Small intestine (tissue), 7 donors: ENCODE results near the gene TRAF2. TPM values are rescaled to one million over a fixed set of nuclear protein-coding genes. Genes with fewer than 3 reads are reported as not detected.

ENCODE experiments used
- DNase-seq, 2 donors: peaks; one replicate each; pipeline versions ENCODE4 v3.0.0 to v3.0.0-alpha.2; 2013
- FAIRE-seq: peaks from 2 replicates; lab custom pipeline; 2012; peaks lifted over from hg19 to GRCh38; lab: Jason Lieb, UNC
- H3K27ac ChIP-seq, 3 donors: one replicate each; pipeline ENCODE4 v1.5.1; 2013; ENCODE audit warnings: low read length in 2 of 3, mild to moderate bottlenecking in 2 of 3, control low read depth in 1 of 3, inconsistent platforms in 1 of 3, low read depth in 1 of 3, moderate library complexity in 1 of 3
- H3K27me3 ChIP-seq, 3 donors: one replicate each; pipeline ENCODE4 v1.6.1; 2013; ENCODE audit warnings: low read length in 3 of 3, inconsistent platforms in 1 of 3; ENCODE audit not compliant: control insufficient read depth in 3 of 3, insufficient read depth in 3 of 3
- H3K36me3 ChIP-seq, 3 donors: one replicate each; pipeline ENCODE4 v1.6.1; 2013; ENCODE audit warnings: low read length in 3 of 3, inconsistent platforms in 1 of 3, low read depth in 1 of 3, mild to moderate bottlenecking in 1 of 3, moderate library complexity in 1 of 3; ENCODE audit not compliant: control insufficient read depth in 3 of 3, insufficient read depth in 2 of 3
- H3K4me1 ChIP-seq, 3 donors: one replicate each; pipeline ENCODE4 v1.6.1; 2013; ENCODE audit warnings: low read length in 2 of 3, inconsistent platforms in 1 of 3, low read depth in 1 of 3, mild to moderate bottlenecking in 1 of 3, moderate library complexity in 1 of 3; ENCODE audit not compliant: control insufficient read depth in 3 of 3, insufficient read depth in 2 of 3
- H3K4me3 ChIP-seq, 3 donors: one replicate each; pipeline ENCODE4 v1.5.1; 2013; ENCODE audit warnings: low read length in 3 of 3, control low read depth in 1 of 3, inconsistent platforms in 1 of 3, low read depth in 1 of 3, mild to moderate bottlenecking in 1 of 3, moderate library complexity in 1 of 3
- H3K9me3 ChIP-seq, 2 donors: one replicate each; pipeline ENCODE4 v1.6.1; 2013; ENCODE audit warnings: low read depth in 1 of 2, low read length in 1 of 2; ENCODE audit not compliant: control insufficient read depth in 2 of 2, insufficient read depth in 1 of 2
- whole genome bisulfite sequencing, 3 donors: extraction: QIAGEN DNeasy Blood & Tissue Kit; methylation state at CpG; one replicate each; pipeline ENCODE4 v1.1.7; 2013; 5-methylcytosine and 5-hydroxymethylcytosine counted together
- polyA plus RNA-seq, 4 donors: library from polyadenylated mRNA; stranded (reverse) in 3 of 4; unstranded in 1 of 4; fragments of 200-250 nt in 3 of 4; fragments of 120-200 nt in 1 of 4; gene quantifications; one replicate each; pipeline versions ENCODE4 v1.2.1 to v1.2.3, GENCODE V29; 2013
- donor health status: healthy with polysubstance abuse.
- donor health status: control.
- donor health status: control.
- donor health status: Bipolar disorder and iron deficiency.
- donor health status: healthy.

The TRAF2 gene
- polyA plus RNA-seq, 4 donors = 11.2 to 20.9 (median 13.8) TPM

- no peaks in the 10 kb centered on the region for H3K4me1 ChIP-seq
- no peaks in the 10 kb centered on the region for H3K9me3 ChIP-seq
- no peak overlapping the region for H3K27ac ChIP-seq
- FAIRE-seq (no peak), DNase-seq (no peak)
- WGBS, 3 donors = 69 to 83% (median 73%) methylated on average over 26 to 29 of the region's 29 CpGs
- peaks cover 0 to 7% (median 0%) of the 10 kb centered on the region in 3 donors for H3K27me3 ChIP-seq
- H3K36me3 ChIP-seq = no peaks in the 10 kb centered on the region
- H3K4me3 ChIP-seq = no peak overlapping the region
Measured at GRCh38 chr9:136973618-136974617, 87.6 kb downstream of the TRAF2 start.

GRCh38 chr9:136974817-136975535 lies 88.7 kb downstream of the TRAF2 start:
- DNase-seq = no peak
- peaks cover 0 to 7% (median 0%) of the 10 kb centered on the region in 3 donors for H3K27me3 ChIP-seq
- H3K9me3 ChIP-seq = no peaks in the 10 kb centered on the region
- H3K36me3 ChIP-seq = no peaks in the 10 kb centered on the region
- no peaks in the 10 kb centered on the region for H3K4me1 ChIP-seq
- peak overlapping the region in 1 of 3 donors; percentile 8 for H3K27ac ChIP-seq
- WGBS, 3 donors = 51 to 61% (median 59%) methylated on average over 15 of the region's 15 CpGs
- no peak overlapping the region for H3K4me3 ChIP-seq
- FAIRE-seq = no peak

GRCh38 chr9:136975644-136976043 lies 89.3 kb downstream of the TRAF2 start:
- H3K9me3 ChIP-seq = no peaks in the 10 kb centered on the region
- DNase-seq (no peak), FAIRE-seq (no peak)
- H3K27ac ChIP-seq = no peak overlapping the region
- H3K4me3 ChIP-seq = no peak overlapping the region
- no peaks in the 10 kb centered on the region for H3K4me1 ChIP-seq
- H3K27me3 ChIP-seq = peaks cover 0 to 11% (median 0%) of the 10 kb centered on the region in 3 donors
- 33 to 53% (median 48%) methylated on average over 14 of the region's 14 CpGs for WGBS, 3 donors
- H3K36me3 ChIP-seq = no peaks in the 10 kb centered on the region

Other genes with a start within 250 kb of the TRAF2 start
- gene EGFL7, start 223.6 kb upstream of the TRAF2 start, polyA plus RNA-seq = 100 to 1,000 TPM in 1 of 4 donors, 10 to 100 TPM in 3; 15.4 to 114 (median 34.6) TPM
- 100 to 1,000 TPM; 222 to 653 (median 363) TPM for gene AGPAT2, start 199.1 kb upstream of the TRAF2 start, polyA plus RNA-seq
- gene DIPK1B, start 173.9 kb upstream of the TRAF2 start, polyA plus RNA-seq = 10 to 100 TPM in 2 of 4 donors, 1 to 10 TPM in 1, under 1 TPM in 1; 0.22 to 12.7 (median 6.6) TPM
- 1 to 10 TPM in 3 of 4 donors, not detected in 1; 1.1 to 8.4 (median 4.7) TPM for gene LCN10, start 143.6 kb upstream of the TRAF2 start, polyA plus RNA-seq
- gene LCN6, start 138.0 kb upstream of the TRAF2 start, polyA plus RNA-seq = 10 to 100 TPM in 1 of 4 donors, 1 to 10 TPM in 2, not detected in 1; 1.4 to 21.5 (median 2.2) TPM
- under 1 TPM in 1 of 4 donors, not detected in 3; 0.16 TPM for gene LCN8, start 128.3 kb upstream of the TRAF2 start, polyA plus RNA-seq
- gene LCN15, start 122.0 kb upstream of the TRAF2 start, polyA plus RNA-seq = 10 to 100 TPM in 2 of 4 donors, 1 to 10 TPM in 1, under 1 TPM in 1; 0.46 to 38.5 (median 8.8) TPM
- 100 to 1,000 TPM; 148 to 518 (median 194) TPM for gene TMEM141, start 95.2 kb upstream of the TRAF2 start, polyA plus RNA-seq
- gene CCDC183, start 90.2 kb upstream of the TRAF2 start, polyA plus RNA-seq = 10 to 100 TPM in 1 of 4 donors, 1 to 10 TPM in 2, under 1 TPM in 1; 0.40 to 37.9 (median 2.1) TPM
- gene RABL6, start 78.6 kb upstream of the TRAF2 start, polyA plus RNA-seq = 100 to 1,000 TPM in 1 of 4 donors, 10 to 100 TPM in 3; 75.5 to 114 (median 82.3) TPM
- 10 to 100 TPM in 1 of 4 donors, 1 to 10 TPM in 3; 1.1 to 11.6 (median 2.6) TPM for gene AJM1, start 44.0 kb upstream of the TRAF2 start, polyA plus RNA-seq
- 100 to 1,000 TPM; 111 to 337 (median 169) TPM for gene PHPT1, start 37.1 kb upstream of the TRAF2 start, polyA plus RNA-seq
- 1,000 to 10,000 TPM in 1 of 4 donors, 1 to 10 TPM in 3; 4.6 to 1,156 (median 8.9) TPM for gene MAMDC4, start 34.2 kb upstream of the TRAF2 start, polyA plus RNA-seq
- gene EDF1, start 20.2 kb upstream of the TRAF2 start, polyA plus RNA-seq = 1,000 to 10,000 TPM in 2 of 4 donors, 100 to 1,000 TPM in 2; 556 to 1,582 (median 1,008) TPM
- gene FBXW5, start 58.2 kb downstream of the TRAF2 start, polyA plus RNA-seq = 100 to 1,000 TPM in 3 of 4 donors, 10 to 100 TPM in 1; 96.1 to 262 (median 181) TPM
- gene C8G, start 58.7 kb downstream of the TRAF2 start, polyA plus RNA-seq = 100 to 1,000 TPM in 1 of 4 donors, 10 to 100 TPM in 3; 13.6 to 106 (median 61.3) TPM
- gene LCN12, start 65.8 kb downstream of the TRAF2 start, polyA plus RNA-seq = 10 to 100 TPM in 1 of 4 donors, 1 to 10 TPM in 2, not detected in 1; 2.2 to 88.7 (median 3.4) TPM
- gene PTGDS, start 91.0 kb downstream of the TRAF2 start, polyA plus RNA-seq = 10 to 100 TPM in 2 of 4 donors, 1 to 10 TPM in 1, under 1 TPM in 1; 0.86 to 38.0 (median 19.4) TPM
- under 1 TPM in 2 of 4 donors, not detected in 2; 0.07 to 0.16 TPM for gene LCNL1, start 96.5 kb downstream of the TRAF2 start, polyA plus RNA-seq
- gene PAXX, start 105.9 kb downstream of the TRAF2 start, polyA plus RNA-seq = 10 to 100 TPM; 33.7 to 85.9 (median 75.5) TPM
- gene CLIC3, start 110.1 kb downstream of the TRAF2 start, polyA plus RNA-seq = 1 to 10 TPM in 2 of 4 donors, under 1 TPM in 1, not detected in 1; 0.81 to 6.2 (median 1.4) TPM
- gene ABCA2, start 141.7 kb downstream of the TRAF2 start, polyA plus RNA-seq = 10 to 100 TPM in 2 of 4 donors, 1 to 10 TPM in 2; 3.4 to 29.0 (median 8.8) TPM
- under 1 TPM in 2 of 4 donors, not detected in 2; 0.09 to 0.90 TPM for gene FUT7, start 145.6 kb downstream of the TRAF2 start, polyA plus RNA-seq
- gene NPDC1, start 159.7 kb downstream of the TRAF2 start, polyA plus RNA-seq = 10 to 100 TPM; 18.3 to 84.6 (median 33.7) TPM
- gene ENTPD2, start 167.5 kb downstream of the TRAF2 start, polyA plus RNA-seq = 10 to 100 TPM in 2 of 4 donors, 1 to 10 TPM in 2; 5.5 to 16.5 (median 8.3) TPM
- gene SAPCD2, start 184.0 kb downstream of the TRAF2 start, polyA plus RNA-seq = 10 to 100 TPM in 2 of 4 donors, 1 to 10 TPM in 1, under 1 TPM in 1; 0.81 to 22.2 (median 7.0) TPM
- gene UAP1L1, start 191.0 kb downstream of the TRAF2 start, polyA plus RNA-seq = 10 to 100 TPM in 1 of 4 donors, 1 to 10 TPM in 2, under 1 TPM in 1; 0.89 to 25.8 (median 5.3) TPM
- 10 to 100 TPM; 40.3 to 69.4 (median 42.5) TPM for gene MAN1B1, start 200.5 kb downstream of the TRAF2 start, polyA plus RNA-seq
- gene DPP7, start 228.2 kb downstream of the TRAF2 start, polyA plus RNA-seq = 100 to 1,000 TPM in 3 of 4 donors, 10 to 100 TPM in 1; 66.2 to 179 (median 121) TPM